ENCODE measurements around the gene TMEM150C.

Gene TMEM150C

GRCh38 chr4:82599336-82599735 is 37.5 kb upstream of the TMEM150C start:
- DNase-seq (ENCODE audit: low read depth), result no peak
- no peak overlapping the region for H3K4me3 ChIP-seq (ENCODE audit: low read depth, low read length)
- no peak for TF ChIP-seq CTCF (IDR thresholded peaks at IDR 0.05; ENCODE audit: low read depth, low read length, missing control alignments)
- in situ Hi-C loops (cut with HindIII; ENCODE audit: low sequenced_read_pairs), result no loop called here

DNA sequence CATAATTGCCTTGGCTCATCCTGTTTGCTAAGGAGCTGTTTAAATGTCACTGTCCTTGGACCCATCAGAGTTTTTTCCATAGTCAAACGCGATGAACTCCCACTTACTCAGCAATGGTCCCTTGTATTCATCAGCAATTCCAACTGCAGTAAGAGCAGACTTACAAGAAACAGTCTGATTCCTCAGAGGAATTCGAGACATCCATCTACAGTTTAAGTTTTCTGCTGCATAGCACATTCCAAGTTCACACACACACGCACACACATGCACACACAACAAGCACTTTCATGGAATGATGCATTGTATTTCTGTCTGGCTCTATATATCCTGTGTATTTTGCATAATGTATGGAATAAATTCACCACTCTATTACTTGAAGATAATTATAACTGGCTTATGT is 32.7 kb upstream of the TMEM150C start:
- H3K4me3 ChIP-seq (ENCODE audit: low read depth, low read length), result no peak overlapping the region
- no peak for TF ChIP-seq CTCF (IDR thresholded peaks at IDR 0.05; ENCODE audit: low read depth, low read length, missing control alignments)
- in situ Hi-C loops (cut with HindIII; ENCODE audit: low sequenced_read_pairs), result no loop called here
- DNase-seq (ENCODE audit: low read depth), result no peak

GRCh38 chr4:82593411-82593810 is 31.6 kb upstream of the TMEM150C start:
- H3K4me3 ChIP-seq (ENCODE audit: low read depth, low read length), result no peak overlapping the region
- in situ Hi-C loops (cut with HindIII; ENCODE audit: low sequenced_read_pairs), result no loop called here
- no peak for DNase-seq (ENCODE audit: low read depth)
- no peak for TF ChIP-seq CTCF (IDR thresholded peaks at IDR 0.05; ENCODE audit: low read depth, low read length, missing control alignments)

GRCh38 chr4:82592639-82593038 is 30.9 kb upstream of the TMEM150C start:
- DNase-seq (ENCODE audit: low read depth), result no peak
- in situ Hi-C loops (cut with HindIII; ENCODE audit: low sequenced_read_pairs), result no loop called here
- TF ChIP-seq CTCF (IDR thresholded peaks at IDR 0.05; ENCODE audit: low read depth, low read length, missing control alignments), result no peak
- no peak overlapping the region for H3K4me3 ChIP-seq (ENCODE audit: low read depth, low read length)

DNA sequence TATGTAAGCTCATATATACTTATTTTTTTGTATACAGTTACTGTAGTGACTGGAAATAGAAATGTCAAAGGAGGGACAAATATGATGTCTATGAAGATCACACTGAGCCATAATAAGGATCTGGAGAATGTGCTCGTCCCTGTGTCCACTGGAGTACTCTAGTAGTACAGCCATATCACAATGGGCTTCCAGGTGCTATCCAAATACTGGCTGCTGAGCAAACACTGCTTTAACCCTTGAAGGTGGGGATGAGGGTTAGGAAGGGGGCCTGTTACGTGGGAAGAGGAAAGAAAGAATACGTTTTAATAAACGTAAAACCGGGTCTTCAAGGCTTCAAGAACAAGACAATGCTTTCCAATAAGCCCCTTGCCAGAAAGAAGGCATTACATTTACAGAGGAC is 29.8 kb upstream of the TMEM150C start:
- no peak for DNase-seq (ENCODE audit: low read depth)
- in situ Hi-C loops (cut with HindIII; ENCODE audit: low sequenced_read_pairs), result no loop called here
- TF ChIP-seq CTCF (IDR thresholded peaks at IDR 0.05; ENCODE audit: low read depth, low read length, missing control alignments), result no peak
- H3K4me3 ChIP-seq (ENCODE audit: low read depth, low read length), result no peak overlapping the region

DNA sequence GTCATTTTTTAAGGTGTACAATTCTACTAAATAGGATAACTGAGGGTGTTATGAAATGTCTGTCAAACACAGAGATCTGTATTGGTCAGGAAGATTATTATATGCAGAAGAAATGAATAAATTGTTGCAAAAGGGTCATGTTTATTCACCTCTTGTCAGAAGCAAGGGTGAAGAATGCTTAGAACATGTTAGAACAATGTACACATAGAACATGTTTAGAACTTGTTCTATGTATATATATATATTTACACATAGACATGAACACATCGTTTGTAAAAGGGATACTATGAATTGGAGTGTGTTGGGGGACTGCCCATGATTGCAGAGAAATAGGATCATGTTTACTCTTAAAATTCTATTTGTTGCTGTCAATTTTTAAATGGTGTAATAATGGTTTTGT is 28.0 kb upstream of the TMEM150C start:
- TF ChIP-seq CTCF (IDR thresholded peaks at IDR 0.05; ENCODE audit: low read depth, low read length, missing control alignments), result no peak
- no peak for DNase-seq (ENCODE audit: low read depth)
- in situ Hi-C loops (cut with HindIII; ENCODE audit: low sequenced_read_pairs), result no loop called here
- no peak overlapping the region for H3K4me3 ChIP-seq (ENCODE audit: low read depth, low read length)

DNA sequence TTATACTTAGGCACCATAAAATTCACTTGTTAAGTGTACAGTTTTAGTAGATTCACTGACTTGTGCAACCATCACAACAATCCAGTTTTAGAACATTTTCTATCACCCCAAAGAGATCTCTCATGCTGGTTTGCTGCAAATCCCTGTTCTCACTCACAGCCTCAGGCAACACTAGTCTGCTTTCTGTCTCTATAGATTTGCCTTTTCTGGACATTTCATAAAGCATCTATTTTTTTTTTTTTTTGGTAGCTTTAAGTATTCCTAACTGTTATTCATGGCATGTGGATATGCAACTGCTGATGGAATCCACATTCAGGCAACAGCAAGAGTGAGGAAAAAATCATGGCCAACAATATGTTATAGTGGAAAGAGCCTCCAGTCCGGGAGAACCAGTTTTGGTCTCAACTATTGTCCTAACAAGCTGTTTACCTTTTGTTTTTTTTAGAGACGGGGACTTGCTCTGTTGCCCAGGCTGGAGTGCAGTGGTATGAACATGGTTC is 27.0 kb upstream of the TMEM150C start:
- in situ Hi-C loops (cut with HindIII; ENCODE audit: low sequenced_read_pairs), result no loop called here
- no peak for TF ChIP-seq CTCF (IDR thresholded peaks at IDR 0.05; ENCODE audit: low read depth, low read length, missing control alignments)
- no peak overlapping the region for H3K4me3 ChIP-seq (ENCODE audit: low read depth, low read length)
- DNase-seq (ENCODE audit: low read depth), result no peak

All from astrocyte of the cerebellum (primary cell).